BJ (cell line): ENCODE results near the gene ACTR10. TPM values are rescaled to one million over a fixed set of nuclear protein-coding genes. Genes with fewer than 3 reads are reported as not detected.

Experiments
- CTCF ChIA-PET: fragments of 350-600 bp; formaldehyde crosslinking; extraction: SDS; loops from one replicate; lab custom pipeline; 2021; ENCODE audit warnings: antibody characterized with exemption, inconsistent platforms; lab: Yijun Ruan, JAX
- POLR2A ChIA-PET: fragments of 300-600 bp; sonication (Branson Sonifier 250); formaldehyde crosslinking; extraction: SDS; loops from one replicate; lab custom pipeline; 2021; ENCODE audit warnings: antibody characterized with exemption; lab: Charles Lee
- DNase-seq: peaks from one replicate; pipeline ENCODE4 v3.0.0-alpha.2; 2011; ENCODE audit warnings: low read depth
- H3K27me3 ChIP-seq: 2 replicates; pipeline ENCODE4 v1.6.0; 2011; ENCODE audit warnings: low read length; ENCODE audit not compliant: control insufficient read depth, insufficient read depth
- H3K36me3 ChIP-seq: 2 replicates; pipeline ENCODE4 v1.5.1; 2011; ENCODE audit warnings: low read length; ENCODE audit not compliant: control insufficient read depth, insufficient read depth
- H3K4me3 ChIP-seq: 2 replicates; pipeline ENCODE4 v1.5.1; 2011; ENCODE audit warnings: low read depth, mild to moderate bottlenecking, control low read depth, low read length
- polyA plus RNA-seq: library from polyadenylated mRNA; depleted of rRNA; stranded (reverse); fragments of >200 nt; gene quantifications from 2 replicates; pipeline ENCODE4 v1.2.3, GENCODE V29; 2011
- TF ChIP-seq, protein P1 (sequence below): IDR thresholded peaks from 2 replicates; pipeline ENCODE4 v1.5.1; 2011; ENCODE audit warnings: low read depth, mild to moderate bottlenecking, control low read depth, inconsistent platforms, low read length, moderate library complexity; ENCODE audit not compliant: insufficient read depth

The ACTR10 gene
- polyA plus RNA-seq, 1 experiment, result 48.6 TPM

DNA sequence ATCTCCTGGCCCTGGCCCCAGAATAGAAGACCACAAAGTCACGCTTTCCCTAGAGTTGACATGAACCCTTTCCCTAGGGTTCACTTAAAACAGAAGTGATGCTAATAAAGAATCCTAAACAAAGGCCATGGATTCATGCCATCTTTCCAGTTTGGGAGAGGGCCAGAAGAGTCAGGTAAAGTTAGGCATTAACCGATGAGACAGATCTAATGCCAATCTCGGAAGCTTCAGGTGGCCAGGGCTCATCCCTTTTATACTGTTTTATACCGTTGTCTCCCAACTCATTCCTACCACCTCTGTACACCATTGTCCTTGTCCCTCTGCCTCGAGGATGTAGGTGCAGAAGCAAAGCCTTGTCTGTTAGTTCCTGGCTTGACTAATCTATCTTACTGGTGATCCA, 22.8 kb upstream of the ACTR10 start:
- no peaks in the 10 kb centered on the region for H3K36me3 ChIP-seq
- TF ChIP-seq, protein P1, sequence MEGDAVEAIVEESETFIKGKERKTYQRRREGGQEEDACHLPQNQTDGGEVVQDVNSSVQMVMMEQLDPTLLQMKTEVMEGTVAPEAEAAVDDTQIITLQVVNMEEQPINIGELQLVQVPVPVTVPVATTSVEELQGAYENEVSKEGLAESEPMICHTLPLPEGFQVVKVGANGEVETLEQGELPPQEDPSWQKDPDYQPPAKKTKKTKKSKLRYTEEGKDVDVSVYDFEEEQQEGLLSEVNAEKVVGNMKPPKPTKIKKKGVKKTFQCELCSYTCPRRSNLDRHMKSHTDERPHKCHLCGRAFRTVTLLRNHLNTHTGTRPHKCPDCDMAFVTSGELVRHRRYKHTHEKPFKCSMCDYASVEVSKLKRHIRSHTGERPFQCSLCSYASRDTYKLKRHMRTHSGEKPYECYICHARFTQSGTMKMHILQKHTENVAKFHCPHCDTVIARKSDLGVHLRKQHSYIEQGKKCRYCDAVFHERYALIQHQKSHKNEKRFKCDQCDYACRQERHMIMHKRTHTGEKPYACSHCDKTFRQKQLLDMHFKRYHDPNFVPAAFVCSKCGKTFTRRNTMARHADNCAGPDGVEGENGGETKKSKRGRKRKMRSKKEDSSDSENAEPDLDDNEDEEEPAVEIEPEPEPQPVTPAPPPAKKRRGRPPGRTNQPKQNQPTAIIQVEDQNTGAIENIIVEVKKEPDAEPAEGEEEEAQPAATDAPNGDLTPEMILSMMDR, result no peak
- CTCF ChIA-PET, result interaction anchor here (1.2 to 2.2 kb wide), 2 partner anchors 11 to 15 kb away, joined by 3 to 9 read pairs; no protein-coding TSS in a partner anchor
- POLR2A ChIA-PET, result no interaction called here
- H3K27me3 ChIP-seq, result no peaks in the 10 kb centered on the region; the same call in 1 of the 2 replicates
- no peak for DNase-seq
- no peak overlapping the region for H3K4me3 ChIP-seq

DNA sequence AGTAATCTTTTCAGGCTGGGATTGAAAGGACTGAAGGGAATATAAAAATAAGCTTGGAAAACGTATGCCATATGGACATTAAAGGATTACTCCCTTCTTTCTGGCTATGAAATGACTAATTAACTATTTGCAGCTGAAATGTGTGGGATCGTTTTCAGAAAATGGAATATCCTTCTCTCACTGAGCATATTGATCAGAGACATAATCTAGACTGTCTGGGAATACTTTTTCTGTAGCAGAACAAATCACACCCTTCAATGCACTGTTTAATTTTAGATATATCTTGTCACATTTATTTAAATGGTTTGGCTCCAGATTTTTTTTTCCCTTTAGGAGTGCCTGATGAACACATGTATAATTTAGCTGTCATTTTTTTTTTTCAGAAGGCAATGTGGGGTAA, 10.8 kb upstream of the ACTR10 start:
- peaks cover 6% of the 10 kb centered on the region for H3K27me3 ChIP-seq
- TF ChIP-seq, protein P1, result no peak
- H3K4me3 ChIP-seq, result no peak overlapping the region
- no peaks in the 10 kb centered on the region for H3K36me3 ChIP-seq
- CTCF ChIA-PET, result no interaction called here
- POLR2A ChIA-PET, result no interaction called here
- no peak for DNase-seq

DNA sequence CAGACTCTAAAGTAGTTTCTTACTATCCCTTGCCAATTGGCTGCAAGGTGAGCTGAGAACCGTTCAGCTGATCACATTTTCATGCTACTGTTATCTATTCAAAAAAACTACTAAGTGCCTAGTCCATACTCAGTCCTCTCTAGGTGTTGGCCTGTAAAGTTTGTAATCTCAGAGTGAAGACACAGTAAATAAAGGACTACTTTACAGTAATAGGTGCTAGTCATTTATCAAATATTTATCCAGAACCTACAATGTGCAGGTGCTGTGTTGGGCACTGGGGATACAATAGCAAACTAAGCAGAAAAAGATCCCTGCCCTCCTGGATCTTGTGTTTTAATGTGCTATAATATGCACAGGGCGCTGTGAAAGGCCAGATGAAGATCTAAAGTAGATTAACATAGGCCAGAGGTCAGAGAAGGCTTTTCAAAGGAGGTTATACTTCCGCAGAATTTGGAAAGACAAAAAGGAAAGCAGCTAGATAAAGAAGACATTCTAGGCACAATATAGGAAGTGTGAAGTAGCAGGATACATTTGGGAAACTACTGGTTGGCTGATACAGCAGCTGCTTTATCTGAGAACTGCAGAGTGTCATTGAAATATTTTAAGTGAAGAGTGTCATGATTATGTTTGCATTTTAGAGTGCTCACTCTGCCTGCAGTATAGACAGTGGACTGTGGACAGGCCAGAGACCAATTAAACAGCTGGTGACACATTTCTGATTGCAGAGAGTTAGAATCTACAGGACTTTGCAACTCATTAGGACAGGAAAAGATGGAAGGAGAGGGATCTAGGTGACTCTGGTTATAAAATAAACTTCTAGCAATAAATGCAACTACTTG, 8.0 kb upstream of the ACTR10 start:
- peaks cover 6% of the 10 kb centered on the region for H3K27me3 ChIP-seq
- no peak overlapping the region for H3K4me3 ChIP-seq
- POLR2A ChIA-PET, result no interaction called here
- CTCF ChIA-PET, result interaction anchor here (0.7 to 0.8 kb wide), 2 partner anchors 15 to 25 kb away, joined by 3 to 4 read pairs; no protein-coding TSS in a partner anchor
- H3K36me3 ChIP-seq, result no peaks in the 10 kb centered on the region
- TF ChIP-seq, protein P1, result no peak
- DNase-seq, result no peak

DNA sequence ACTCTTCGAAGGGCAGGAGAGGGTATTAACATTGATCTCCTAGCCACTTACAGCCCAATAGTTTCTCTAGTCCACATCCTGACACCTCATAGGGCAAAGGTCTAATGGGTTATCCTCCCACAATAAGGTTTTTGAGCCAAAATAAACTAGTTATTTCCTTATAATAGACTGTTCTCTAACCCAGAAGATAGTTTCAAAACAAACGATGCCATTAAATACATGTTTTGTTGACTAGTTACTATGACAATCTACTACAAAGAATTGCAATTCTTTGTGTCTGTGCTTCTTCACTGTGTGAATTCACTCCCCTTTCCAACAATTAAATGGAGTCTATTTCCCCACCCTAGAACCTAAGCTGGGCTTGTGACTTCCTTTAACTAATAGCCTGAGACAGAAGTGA, 6.4 kb upstream of the ACTR10 start:
- POLR2A ChIA-PET, result no interaction called here
- Histone ChIP-seq H3K36me3 (no peaks in the 10 kb centered on the region), H3K4me3 (no peak overlapping the region), H3K27me3 (peaks cover 6% of the 10 kb centered on the region)
- DNase-seq, result no peak
- CTCF ChIA-PET, result interaction anchor here (0.7 kb wide), 1 partner anchor 19 kb away, joined by 3 read pairs; no protein-coding TSS in a partner anchor
- TF ChIP-seq, protein P1, result no peak

DNA sequence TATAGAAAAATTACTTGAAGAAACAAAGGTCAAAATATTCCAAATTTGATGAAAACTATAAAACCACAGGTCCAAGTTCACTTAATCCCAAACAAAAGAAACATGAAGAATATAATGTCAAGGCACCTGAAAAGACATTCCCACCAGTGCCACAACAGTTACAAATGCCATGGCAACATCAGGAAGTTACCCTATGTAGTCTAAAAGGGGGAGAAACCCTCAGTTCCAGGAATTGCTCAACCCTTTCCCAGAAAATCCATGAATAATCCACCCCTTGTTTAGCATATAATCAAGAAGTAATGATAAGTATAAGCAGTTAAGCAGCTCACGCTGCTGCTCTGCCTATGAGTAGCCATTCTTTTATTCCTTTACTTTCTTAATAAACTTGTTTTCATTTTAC, 3.8 kb upstream of the ACTR10 start:
- ChIA-PET CTCF (no interaction called here), POLR2A (no interaction called here)
- Histone ChIP-seq H3K27me3 (peaks cover 6% of the 10 kb centered on the region), H3K36me3 (no peaks in the 10 kb centered on the region), H3K4me3 (no peak overlapping the region)
- TF ChIP-seq, protein P1, result no peak
- DNase-seq, result no peak
